Stomach (tissue), 9 donors: ENCODE measurements around the gene CCDC158. TPM values are rescaled to one million over a fixed set of nuclear protein-coding genes. Genes with fewer than 3 reads are reported as not detected.
"Not testable (repeated sequence)": the region's sequence is repeated elsewhere in the genome, so short reads cannot be mapped to it uniquely, and the experiment has no call there.

Experiments used
- DNase-seq, 2 donors: peaks; one replicate each; pipeline versions ENCODE4 v3.0.0 to v3.0.0-alpha.2; 2013 to 2019
- H3K27ac ChIP-seq, 5 donors: fragments of 200-600 bp in 4 of 5; sonication (generic) in 4 of 5; one replicate each; pipeline ENCODE4 v1.5.1; 2013 to 2019; ENCODE audit warnings: mild to moderate bottlenecking in 1 of 5, moderate library complexity in 1 of 5
- H3K27me3 ChIP-seq, 3 donors: fragments of 200-600 bp; sonication (generic); one replicate each; pipeline ENCODE4 v1.5.1; 2017 to 2019; ENCODE audit warnings: mixed run types in 1 of 3
- H3K36me3 ChIP-seq, 4 donors: fragments of 200-600 bp; sonication (generic); 1 replicate in 3 of 4; 2 replicates in 1 of 4; pipeline ENCODE4 v1.5.1; 2016 to 2019
- H3K4me1 ChIP-seq, 4 donors: fragments of 200-600 bp; sonication (generic); one replicate each; pipeline ENCODE4 v1.5.1; 2016 to 2019
- H3K4me3 ChIP-seq, 4 donors: fragments of 200-600 bp; sonication (generic) in 3 of 4; one replicate each; pipeline ENCODE4 v1.5.1; 2016 to 2019; ENCODE audit warnings: mild to moderate bottlenecking in 1 of 4
- H3K9me3 ChIP-seq, 4 donors: fragments of 200-600 bp; sonication (generic); one replicate each; pipeline ENCODE4 v1.5.1; 2016 to 2019
- EP300 ChIP-seq: sonication (generic); formaldehyde crosslinking; IDR thresholded peaks from one replicate; pipeline ENCODE4 v1.6.1; 2017; ENCODE audit warnings: antibody characterized with exemption
- POLR2A ChIP-seq, 4 donors: fragments of 450-650 bp; IDR thresholded peaks; one replicate each; pipeline ENCODE4 v1.6.1; 2016; ENCODE audit warnings: antibody characterized with exemption in 4 of 4, control low read depth in 2 of 4, mild to moderate bottlenecking in 1 of 4, moderate library complexity in 1 of 4
- POLR2AphosphoS5 ChIP-seq, 3 donors: sonication (generic); formaldehyde crosslinking; IDR thresholded peaks; one replicate each; pipeline ENCODE4 v1.6.1; 2016; ENCODE audit warnings: antibody characterized with exemption in 3 of 3
- WGBS, 5 donors: extraction: QIAGEN DNeasy Blood & Tissue Kit in 3 of 5; methylation state at CpG; one replicate each; pipeline versions ENCODE4 v1.1.5 to v1.1.7; 2013 to 2018; 5-methylcytosine and 5-hydroxymethylcytosine counted together
- intact Hi-C: fragments of 100-400 bp; cut with DNase I; formaldehyde crosslinking; loops from one replicate; pipeline ENCODE4 v1.15.1; 2023; ENCODE audit warnings: low total_unique reads
- polyA plus RNA-seq, 3 donors: library from polyadenylated mRNA; stranded (reverse); fragments of 200-250 nt; gene quantifications; one replicate each; pipeline ENCODE4 v1.2.3, GENCODE V29; 2013
- total RNA-seq, 5 donors: library from RNA; depleted of rRNA; stranded (reverse); fragments of >200 nt; gene quantifications; one replicate each; pipeline versions ENCODE4 v1.1.0 to v1.2.3, GENCODE V29; 2014 to 2016
- TF ChIP-seq, protein P1 (sequence below), 7 experiments: fragments of 450-650 bp in 4 of 7; fragments of 200-600 bp in 3 of 7; sonication (generic) in 3 of 7; IDR thresholded peaks; one replicate each; pipeline ENCODE4 v1.5.1; 2016 to 2019; ENCODE audit warnings: antibody characterized with exemption in 7 of 7, control low read depth in 2 of 7, mild to moderate bottlenecking in 1 of 7
- donor health status: healthy with polysubstance abuse.
- donor health status: Bipolar disorder and iron deficiency.
- donor health status: healthy.

Gene CCDC158
- total and polyA plus RNA-seq, 8 donors: 0.73 TPM; not detected in 7

DNA sequence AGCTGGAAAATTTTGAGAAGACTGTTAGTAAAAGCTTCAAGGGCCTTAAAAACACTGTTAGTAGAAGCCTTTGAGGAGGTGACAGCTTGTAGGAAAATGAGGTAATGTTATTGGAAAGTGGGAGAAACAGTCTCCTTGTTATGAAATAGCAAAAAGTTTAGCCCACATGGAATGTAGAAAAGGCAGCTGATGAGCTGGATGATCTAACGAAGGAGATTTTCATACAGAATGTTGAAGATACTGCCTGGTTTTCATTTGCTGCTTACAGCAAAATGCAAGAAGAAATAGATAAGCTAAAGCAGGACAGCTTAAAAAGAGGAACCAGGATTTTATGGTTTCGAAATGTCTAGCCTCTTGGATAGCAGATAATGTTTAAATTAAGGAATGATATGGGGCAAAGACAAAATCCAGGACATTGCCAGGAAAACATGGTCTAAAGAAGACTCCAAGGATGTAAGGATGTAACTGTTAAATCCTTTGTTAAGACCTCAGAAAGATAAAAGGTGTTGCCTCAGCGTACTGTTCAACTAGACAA lies 124.6 kb downstream of the CCDC158 start:
- intact Hi-C loops: no loop called here
- Histone ChIP-seq H3K9me3 (peaks cover 0 to 18% (median 5%) of the 10 kb centered on the region in 4 donors), H3K27me3 (no peaks in the 10 kb centered on the region), H3K4me3 (no peak overlapping the region), H3K4me1 (peaks cover 0 to 8% (median 2%) of the 10 kb centered on the region in 4 donors), H3K27ac (no peak overlapping the region), H3K36me3 (no peaks in the 10 kb centered on the region)
- no peak for DNase-seq
- TF ChIP-seq POLR2A (IDR thresholded peaks at IDR 0.05) (no peak), POLR2AphosphoS5 (IDR thresholded peaks at IDR 0.05) (no peak), EP300 (no peak)
- TF ChIP-seq, protein P1, sequence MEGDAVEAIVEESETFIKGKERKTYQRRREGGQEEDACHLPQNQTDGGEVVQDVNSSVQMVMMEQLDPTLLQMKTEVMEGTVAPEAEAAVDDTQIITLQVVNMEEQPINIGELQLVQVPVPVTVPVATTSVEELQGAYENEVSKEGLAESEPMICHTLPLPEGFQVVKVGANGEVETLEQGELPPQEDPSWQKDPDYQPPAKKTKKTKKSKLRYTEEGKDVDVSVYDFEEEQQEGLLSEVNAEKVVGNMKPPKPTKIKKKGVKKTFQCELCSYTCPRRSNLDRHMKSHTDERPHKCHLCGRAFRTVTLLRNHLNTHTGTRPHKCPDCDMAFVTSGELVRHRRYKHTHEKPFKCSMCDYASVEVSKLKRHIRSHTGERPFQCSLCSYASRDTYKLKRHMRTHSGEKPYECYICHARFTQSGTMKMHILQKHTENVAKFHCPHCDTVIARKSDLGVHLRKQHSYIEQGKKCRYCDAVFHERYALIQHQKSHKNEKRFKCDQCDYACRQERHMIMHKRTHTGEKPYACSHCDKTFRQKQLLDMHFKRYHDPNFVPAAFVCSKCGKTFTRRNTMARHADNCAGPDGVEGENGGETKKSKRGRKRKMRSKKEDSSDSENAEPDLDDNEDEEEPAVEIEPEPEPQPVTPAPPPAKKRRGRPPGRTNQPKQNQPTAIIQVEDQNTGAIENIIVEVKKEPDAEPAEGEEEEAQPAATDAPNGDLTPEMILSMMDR (IDR thresholded peaks at IDR 0.05): no peak
- WGBS, 5 donors: 79 to 97% (median 91%) methylated on average over 3 of the region's 3 CpGs

DNA sequence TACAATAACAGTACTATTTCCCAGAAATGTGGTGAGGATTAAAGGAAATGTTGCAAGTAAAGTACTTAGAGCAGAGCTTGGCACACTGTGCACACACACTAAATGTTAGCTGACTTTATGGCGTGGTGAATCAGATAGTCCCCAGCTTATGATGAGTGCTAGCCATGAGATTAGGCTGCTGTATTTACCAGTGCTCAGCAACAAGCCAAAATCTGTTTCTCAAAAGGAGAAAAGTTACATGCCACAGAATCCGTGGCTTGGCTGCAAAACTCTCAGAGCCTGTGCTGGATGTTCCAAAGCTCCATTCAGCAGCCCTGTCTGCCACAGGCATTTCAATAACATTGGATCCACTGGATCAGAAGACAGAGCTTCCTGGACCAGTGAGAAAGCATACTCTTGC lies 127.2 kb downstream of the CCDC158 start:
- WGBS, 5 donors: 60 to 85% (median 67%) methylated on average over 2 of the region's 2 CpGs
- Histone ChIP-seq H3K27ac (no peak overlapping the region), H3K9me3 (peaks cover 0 to 18% (median 5%) of the 10 kb centered on the region in 4 donors), H3K36me3 (no peaks in the 10 kb centered on the region), H3K27me3 (no peaks in the 10 kb centered on the region), H3K4me3 (no peak overlapping the region), H3K4me1 (no peaks in the 10 kb centered on the region)
- intact Hi-C loops: no loop called here
- DNase-seq: no peak
- TF ChIP-seq POLR2AphosphoS5 (IDR thresholded peaks at IDR 0.05) (no peak), POLR2A (IDR thresholded peaks at IDR 0.05) (no peak), EP300 (no peak)
- TF ChIP-seq, protein P1 (IDR thresholded peaks at IDR 0.05): no peak

DNA sequence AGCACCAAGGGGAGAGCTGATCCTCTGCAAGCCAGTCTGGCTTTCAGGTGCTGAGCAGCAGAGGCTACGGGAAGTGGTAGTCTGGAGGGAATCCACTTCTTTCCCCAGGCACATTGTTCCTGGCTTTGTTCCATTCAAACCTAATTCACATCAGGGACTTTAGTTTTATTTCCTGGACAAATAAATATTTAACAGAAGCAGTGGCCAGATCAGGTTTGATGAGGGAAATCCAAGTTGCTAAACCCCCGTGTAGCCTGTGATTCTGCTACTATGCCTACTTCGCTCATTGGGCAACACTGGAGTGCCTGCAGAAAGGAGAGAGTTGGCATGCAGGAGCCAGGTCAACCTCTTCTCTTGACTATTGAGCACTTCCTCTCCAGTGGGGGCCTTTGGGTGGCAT lies 128.2 kb downstream of the CCDC158 start:
- no peak for DNase-seq
- 39 to 64% (median 59%) methylated on average over 3 of the region's 3 CpGs for WGBS, 5 donors
- Histone ChIP-seq H3K4me1 (no peaks in the 10 kb centered on the region), H3K36me3 (no peaks in the 10 kb centered on the region), H3K27me3 (no peaks in the 10 kb centered on the region), H3K27ac (peak overlapping the region in 1 of 5 donors; percentile 8), H3K9me3 (peaks cover 0 to 11% (median 5%) of the 10 kb centered on the region in 4 donors), H3K4me3 (no peak overlapping the region)
- TF ChIP-seq POLR2A (IDR thresholded peaks at IDR 0.05) (no peak), EP300 (no peak), POLR2AphosphoS5 (IDR thresholded peaks at IDR 0.05) (no peak)
- TF ChIP-seq, protein P1 (IDR thresholded peaks at IDR 0.05): no peak
- intact Hi-C loops: no loop called here

DNA sequence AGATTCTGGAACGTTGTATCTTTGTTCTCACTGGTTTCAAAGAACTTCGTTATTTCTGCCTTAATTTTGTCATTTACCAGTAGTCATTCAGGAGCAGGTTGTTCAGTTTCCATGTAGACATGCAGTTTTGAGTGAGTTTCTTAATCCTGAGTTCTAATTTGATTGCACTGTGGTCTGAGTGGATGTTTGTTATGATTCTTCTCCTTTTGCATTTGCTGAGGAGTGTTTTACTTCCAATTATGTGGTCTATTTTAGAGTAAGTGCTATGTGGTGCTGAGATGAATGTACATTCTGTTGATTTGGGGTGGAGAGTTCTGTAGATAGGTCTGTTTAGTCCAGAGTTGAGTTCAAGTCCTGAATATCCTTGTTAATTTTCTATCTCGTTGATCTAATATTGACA lies 133.1 kb downstream of the CCDC158 start:
- WGBS, 5 donors: 76 to 89% (median 80%) methylated on average over 3 of the region's 3 CpGs

DNA sequence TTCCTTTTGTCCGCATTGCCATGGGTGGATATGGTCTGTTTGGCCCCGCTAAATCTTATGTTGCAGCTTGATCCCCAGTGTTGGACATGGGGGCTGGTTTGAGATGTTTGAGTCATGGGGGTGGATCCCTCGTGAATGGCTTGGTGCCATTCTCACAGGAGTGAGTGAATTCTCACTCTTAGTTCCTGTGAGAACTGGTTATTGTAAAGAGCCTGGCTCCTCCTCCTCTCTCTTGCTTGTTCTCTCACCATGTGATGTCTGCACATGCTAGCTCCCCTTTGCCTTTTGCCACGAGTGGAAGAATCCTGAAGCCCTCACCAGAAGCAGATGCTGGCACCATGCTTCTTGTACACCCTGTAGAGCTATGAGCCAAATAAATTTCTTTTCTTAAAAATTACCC lies 137.0 kb downstream of the CCDC158 start:
- intact Hi-C loops: no loop called here
- no peak for TF ChIP-seq POLR2A (IDR thresholded peaks at IDR 0.05)
- TF ChIP-seq, protein P1 (IDR thresholded peaks at IDR 0.05): no peak
- TF ChIP-seq POLR2AphosphoS5 (IDR thresholded peaks at IDR 0.05): no peak
- TF ChIP-seq EP300: no peak
- no peak overlapping the region for H3K4me3 ChIP-seq
- H3K27ac ChIP-seq: no peak overlapping the region
- no peak for DNase-seq
- H3K36me3 ChIP-seq: no peaks in the 10 kb centered on the region
- no peaks in the 10 kb centered on the region for H3K27me3 ChIP-seq
- H3K4me1 ChIP-seq: peaks cover 0 to 12% (median 5%) of the 10 kb centered on the region in 4 donors
- WGBS, 5 donors: 79 to 90% (median 81%) methylated on average over 4 of the region's 4 CpGs
- H3K9me3 ChIP-seq: peaks cover 0 to 6% (median 0%) of the 10 kb centered on the region in 4 donors

More for the DNA sequence above, 133.1 kb downstream of the CCDC158 start:
- H3K4me1 ChIP-seq, H3K36me3 ChIP-seq, H3K27ac ChIP-seq, intact Hi-C loops, H3K4me3 ChIP-seq, H3K27me3 ChIP-seq, H3K9me3 ChIP-seq, DNase-seq: not testable (repeated sequence)
